ENCODE measurements around the gene PODNL1.
"Not testable (repeated sequence)": the region's sequence is repeated elsewhere in the genome, so short reads cannot be mapped to it uniquely, and the experiment has no call there.

Gene PODNL1

DNA sequence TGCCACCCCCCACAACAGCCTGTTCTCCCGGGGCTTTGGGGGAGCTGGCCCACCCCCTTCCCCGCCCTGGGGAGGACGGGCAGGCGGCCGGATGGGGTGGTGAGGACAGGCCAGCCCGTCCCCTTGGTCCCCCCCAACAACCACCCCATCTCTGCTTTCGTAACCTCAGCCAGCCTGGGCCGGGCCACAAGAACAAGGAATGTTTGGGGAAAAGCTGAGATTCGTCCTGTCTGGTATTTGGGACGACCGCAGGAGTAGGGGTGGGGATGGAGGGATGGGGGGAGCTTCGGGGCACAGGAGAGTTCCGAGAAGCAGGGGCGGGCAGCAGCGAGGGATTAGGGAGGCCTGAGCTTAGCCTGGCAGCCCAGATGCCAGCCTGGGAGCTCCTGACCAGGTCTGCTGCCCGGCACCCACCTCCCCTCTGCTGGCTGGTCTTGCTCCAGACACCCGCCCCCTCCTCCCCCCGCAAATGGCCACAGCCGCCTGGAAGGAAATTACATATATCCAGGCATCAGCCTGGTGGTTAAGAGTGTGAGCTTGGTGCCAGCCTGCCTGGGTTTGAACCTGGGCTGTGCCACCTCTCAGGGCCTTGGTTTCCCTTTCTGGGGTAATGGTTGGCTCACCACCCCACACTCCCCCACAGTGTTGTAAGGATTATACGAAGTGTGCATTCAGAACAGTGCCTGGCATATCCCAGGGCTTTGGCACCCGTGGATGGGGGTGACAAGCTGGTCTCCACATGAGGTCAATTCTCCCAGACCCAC lies at the start of gene PODNL1:
PODNL1 (minus strand) TSS at position 117 of the 764 bp plus-strand sequence. CDS start 236 bp downstream, outside the sequence.
- peak; percentile 91 for DNase-seq (ENCODE audit: low spot score)

DNA sequence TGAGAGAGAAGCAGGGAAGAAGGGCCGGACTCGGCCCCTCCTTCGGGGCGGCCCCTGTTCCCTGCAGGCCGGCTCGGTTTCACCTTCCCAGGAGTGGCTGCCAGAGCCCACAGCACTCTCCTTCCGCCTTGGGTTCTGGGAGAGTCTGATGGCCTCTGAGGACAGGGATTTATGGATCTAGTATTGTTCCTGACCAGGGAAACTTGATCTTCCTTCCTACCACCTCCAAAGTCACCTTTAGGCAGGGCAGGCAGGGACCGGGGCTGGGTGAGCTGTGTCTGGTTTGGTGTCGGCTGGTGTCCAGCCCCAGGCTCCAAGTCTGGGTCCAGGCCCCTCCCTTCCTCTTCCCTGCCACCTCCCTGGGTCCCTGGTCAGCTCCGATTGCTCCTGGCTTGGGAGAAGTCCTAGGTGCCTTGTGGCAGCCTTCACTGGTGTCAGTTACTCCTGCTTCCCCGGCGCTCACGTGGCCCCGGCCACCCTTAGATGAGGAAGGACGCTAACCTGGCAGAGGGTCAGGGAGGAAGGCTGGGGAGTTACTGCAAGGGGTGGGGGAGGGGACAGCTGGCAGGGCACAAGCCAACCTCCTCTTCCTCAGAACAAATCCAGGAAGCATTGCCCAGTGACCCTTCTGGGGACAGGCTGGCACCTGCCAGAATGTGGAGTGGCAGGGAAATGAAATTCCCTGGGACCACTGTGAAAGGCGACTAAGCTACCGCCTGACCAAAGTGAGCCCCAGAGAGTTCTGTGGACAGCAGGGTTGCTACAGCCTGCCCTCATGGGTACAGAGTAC lies 49.1 kb upstream of the PODNL1 start:
- no peak for DNase-seq (ENCODE audit: low spot score)

GRCh38 chr19:13986348-13986904 lies 48.2 kb upstream of the PODNL1 start:
- DNase-seq (ENCODE audit: low spot score), result peak; percentile 98

- DNase-seq (ENCODE audit: low spot score), result no peak
These were observed 47.6 kb upstream of the PODNL1 start for GRCh38 chr19:13985771-13986347.

DNA sequence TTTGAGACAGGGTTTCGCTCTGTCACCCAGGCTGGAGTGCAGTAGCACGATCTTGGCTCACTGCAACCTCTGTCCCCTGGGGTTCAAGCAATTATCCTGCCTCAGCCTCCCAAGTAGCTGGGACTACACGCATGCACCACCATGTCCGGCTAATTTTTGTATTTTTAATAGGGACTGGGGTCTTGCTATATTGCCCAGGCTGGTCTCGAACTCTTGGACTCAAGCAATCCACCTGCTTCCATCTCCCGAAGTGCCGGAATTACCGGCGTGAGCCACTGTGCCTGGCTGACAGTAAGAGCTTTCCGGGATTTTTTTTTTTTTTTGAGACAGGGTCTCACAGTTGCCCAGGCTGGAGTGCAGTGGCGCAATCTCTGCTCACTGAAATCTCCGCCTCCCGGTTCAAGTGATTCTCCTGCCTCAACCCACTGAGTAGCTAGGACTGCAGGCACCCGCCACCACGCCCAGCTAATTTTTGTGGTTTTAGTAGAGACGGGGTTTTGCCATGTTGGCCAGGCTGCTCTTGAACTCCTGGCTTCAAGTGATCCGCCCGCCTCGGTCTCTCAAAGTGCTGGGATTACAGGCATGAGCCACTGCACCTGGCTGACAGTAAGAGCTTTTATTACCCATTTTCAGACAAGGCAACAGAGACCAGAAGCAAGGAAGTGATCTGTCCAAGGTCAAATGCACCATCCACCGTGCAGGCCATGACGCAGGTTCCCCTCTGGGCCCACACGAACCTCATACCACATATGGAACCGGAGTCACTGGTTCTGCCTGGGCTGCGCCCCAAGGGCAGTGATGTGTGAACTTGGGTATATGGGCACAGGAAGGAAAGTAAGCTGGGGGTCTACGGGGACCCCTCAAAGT lies 46.9 kb upstream of the PODNL1 start:
- no peak for DNase-seq (ENCODE audit: low spot score)

GRCh38 chr19:13984186-13984585 lies 46.0 kb upstream of the PODNL1 start:
- no peak for DNase-seq (ENCODE audit: low spot score)

DNA sequence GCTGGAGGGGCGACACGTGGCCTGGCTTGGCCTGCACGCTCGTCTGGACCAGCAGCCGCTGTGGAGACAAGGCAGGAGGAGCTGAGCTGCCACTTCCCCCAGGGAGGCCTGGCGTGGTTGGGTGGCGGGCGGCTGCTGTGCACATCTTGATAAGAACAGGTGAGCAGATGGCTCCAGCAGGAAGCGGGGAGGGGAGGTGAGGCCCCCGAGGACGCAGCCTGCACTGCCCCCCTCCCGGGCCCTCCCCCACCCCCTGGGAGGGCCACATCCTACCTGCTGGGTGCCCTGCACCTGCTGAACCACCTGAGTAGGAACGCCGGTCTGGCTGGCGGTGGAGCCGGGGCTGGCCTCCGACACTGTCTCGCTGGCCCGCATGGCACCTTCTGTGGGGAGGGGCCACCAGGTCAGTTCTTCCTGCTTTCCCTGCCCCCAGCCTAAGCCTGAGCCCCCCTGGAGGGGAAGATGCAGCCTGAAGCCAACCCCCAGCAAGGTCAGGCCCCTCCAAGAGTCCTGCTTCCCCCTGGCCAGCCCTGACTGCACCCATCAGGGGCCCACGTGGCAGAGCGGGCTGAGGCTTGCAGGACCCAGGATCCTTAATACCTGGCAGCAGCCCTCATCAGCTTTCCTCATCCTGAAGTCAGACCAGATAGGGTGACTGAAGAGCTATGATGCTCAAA lies 45.1 kb upstream of the PODNL1 start:
- DNase-seq (ENCODE audit: low spot score), result no peak

DNA sequence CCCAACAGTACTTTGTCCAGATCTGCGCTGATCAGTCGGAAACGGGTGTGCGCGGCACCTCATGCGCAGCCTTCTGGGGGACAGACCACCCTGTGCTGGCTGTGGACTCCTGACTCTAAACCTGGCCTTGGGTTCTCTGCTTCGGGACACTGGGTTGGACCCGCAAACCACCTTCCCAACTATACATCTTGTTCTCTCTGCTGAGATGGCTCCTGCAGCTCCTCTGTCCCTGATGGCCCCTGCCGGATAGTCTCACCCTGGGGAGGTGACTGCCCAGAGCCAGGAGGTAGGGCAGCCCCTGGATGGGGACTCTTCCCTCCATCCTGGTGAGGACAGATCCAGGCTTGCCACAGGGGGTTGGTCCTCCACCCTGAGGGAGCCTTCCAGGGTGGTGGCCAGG lies 44.6 kb upstream of the PODNL1 start:
- no peak for DNase-seq (ENCODE audit: low spot score)

- no peak for DNase-seq (ENCODE audit: low spot score)
These were observed 43.8 kb upstream of the PODNL1 start for GRCh38 chr19:13981988-13982501.

- DNase-seq (ENCODE audit: low spot score), result no peak
These were observed 43.2 kb upstream of the PODNL1 start for GRCh38 chr19:13981467-13981866.

DNA sequence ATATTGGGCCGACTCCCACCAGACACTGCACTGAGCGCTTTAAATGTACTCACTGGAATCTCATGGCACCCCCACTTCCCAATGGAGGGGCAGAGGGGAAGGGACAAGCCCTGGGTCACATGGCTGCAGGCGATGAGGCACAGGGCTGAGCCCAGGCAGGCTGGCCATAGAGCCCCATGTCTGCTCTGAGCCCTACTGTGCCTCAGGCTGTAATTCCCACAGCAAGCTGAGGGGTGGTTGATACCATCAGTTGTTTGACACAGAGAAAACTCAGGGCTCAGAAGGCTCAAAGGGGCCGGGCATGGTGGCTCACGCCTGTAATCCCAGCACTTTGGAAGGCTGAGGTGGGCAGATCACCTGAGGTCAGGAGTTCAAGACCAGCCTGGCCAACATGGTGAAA lies 42.8 kb upstream of the PODNL1 start:
- DNase-seq (ENCODE audit: low spot score), result no peak

DNA sequence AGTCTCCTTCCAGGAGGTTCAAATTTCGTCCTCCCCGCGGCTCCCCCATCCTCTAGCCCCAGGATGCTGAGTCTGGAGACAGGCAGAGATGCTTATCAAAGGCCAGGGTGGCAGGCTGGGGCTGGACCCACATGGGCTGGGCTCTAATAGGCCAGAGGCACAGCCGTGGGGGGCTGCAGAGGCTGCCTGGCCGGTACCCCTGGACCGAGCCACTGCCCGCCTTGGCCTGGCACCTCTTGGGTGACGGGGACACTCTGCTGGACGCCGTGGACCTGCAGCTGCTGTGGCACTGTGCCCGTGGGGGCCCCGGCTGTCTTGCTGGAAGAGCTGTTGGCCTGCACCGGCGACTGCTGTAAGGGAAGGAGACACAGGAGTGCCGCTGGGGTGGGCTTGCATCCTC lies 42.1 kb upstream of the PODNL1 start:
- no peak for DNase-seq (ENCODE audit: low spot score)

- DNase-seq (ENCODE audit: low spot score), result no peak
These were observed 41.5 kb upstream of the PODNL1 start for GRCh38 chr19:13979686-13980085.

- DNase-seq (ENCODE audit: low spot score), result no peak
These were observed 41.0 kb upstream of the PODNL1 start for GRCh38 chr19:13979244-13979615.

DNA sequence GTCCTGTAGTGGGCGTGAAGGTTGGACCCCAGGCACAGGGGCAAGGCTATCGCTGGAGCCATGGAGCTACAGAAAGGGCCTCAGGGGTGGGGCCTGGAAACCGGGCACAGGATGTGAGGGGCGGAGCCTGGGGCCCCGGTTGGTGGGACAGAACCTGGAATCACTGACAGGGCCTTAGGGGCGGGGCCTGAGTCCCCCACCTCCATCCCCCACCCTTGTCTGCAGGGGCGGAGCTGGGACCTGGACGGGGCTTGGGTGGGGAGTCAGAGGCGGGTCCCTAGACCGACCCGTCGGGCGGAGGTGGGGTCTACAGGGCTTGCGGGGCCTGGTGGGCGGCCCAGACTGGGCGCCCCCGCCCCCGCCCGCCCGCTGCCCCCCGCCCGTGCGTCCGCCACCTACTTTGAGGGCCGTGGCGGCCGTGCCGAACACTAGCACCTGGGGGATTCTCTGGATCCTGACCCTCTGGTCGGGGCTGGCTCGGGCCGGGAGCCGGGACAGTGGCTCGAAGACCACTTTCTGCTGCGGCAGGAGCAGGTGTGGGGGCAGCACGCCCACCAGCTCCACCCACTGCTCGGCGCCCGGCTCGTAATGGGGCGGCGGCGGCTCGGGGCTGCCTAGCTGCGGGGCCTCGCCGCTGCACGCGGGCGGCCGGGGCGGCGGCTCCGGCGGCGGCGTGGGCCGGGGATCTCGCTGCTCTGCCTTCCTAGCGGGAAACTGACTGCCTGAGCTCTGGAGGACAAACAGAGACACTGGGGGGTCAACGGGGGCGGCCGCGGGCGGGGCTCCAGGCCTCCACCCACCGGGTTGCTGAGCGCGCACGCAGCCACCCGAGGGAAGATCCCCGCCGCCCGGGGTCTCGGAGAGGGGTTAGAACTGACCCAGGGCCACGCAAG lies 40.4 kb upstream of the PODNL1 start:
- DNase-seq (ENCODE audit: low spot score), result no peak

GRCh38 chr19:13977803-13978202 lies 39.6 kb upstream of the PODNL1 start:
- DNase-seq (ENCODE audit: low spot score), result no peak

DNA sequence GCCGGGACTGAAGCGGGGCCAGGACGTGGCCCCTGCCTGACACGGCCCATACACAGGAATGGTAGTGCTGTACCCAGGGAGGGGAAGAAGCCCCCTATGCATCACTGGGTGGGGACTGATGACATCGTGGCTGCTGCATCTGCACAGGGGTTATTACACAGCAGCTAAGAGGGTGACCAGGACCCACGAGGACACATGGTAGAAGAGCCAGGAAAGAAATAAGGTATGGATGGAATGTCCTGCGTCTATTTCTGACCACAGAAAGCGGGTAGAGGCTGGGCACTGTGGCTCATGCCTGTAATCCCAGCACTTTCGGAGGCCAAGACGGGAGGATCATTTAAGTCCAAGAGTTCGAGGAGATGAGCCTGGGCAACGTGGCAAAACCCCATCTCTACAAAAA lies 38.2 kb upstream of the PODNL1 start:
- no peak for DNase-seq (ENCODE audit: low spot score)

DNA sequence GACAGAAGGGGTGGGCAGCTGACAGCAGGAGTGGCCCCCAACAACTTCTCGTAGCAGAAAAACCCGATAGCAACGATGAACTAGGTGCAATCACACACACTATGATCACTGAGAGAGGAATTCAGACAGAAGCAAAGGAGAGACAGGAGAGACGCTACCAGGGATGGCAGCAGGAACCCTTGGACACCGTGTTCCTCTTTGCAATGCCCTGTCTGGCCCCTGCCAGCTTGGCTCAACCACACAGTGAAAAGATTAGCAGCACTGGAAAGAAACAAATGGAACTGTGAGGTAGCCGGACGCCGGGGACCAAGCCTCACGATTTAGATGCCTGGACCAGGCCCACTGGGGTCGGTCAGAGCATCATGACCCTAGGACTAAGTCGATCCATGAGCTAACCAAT lies 37.7 kb upstream of the PODNL1 start:
- no peak for DNase-seq (ENCODE audit: low spot score)

- DNase-seq (ENCODE audit: low spot score), result no peak
These were observed 35.9 kb upstream of the PODNL1 start for GRCh38 chr19:13974073-13974472.

- not testable (repeated sequence) for DNase-seq (ENCODE audit: low spot score)
These were observed 35.3 kb upstream of the PODNL1 start for GRCh38 chr19:13973479-13973878.

Data from hepatic stellate cell (primary cell).